HG03066 (cell line): ENCODE results near the gene CHRNA7.
"Not testable (repeated sequence)": the region's sequence is repeated elsewhere in the genome, so short reads cannot be mapped to it uniquely, and the experiment has no call there.

Experiments
- ATAC-seq: cut with Tn5 transposase; IDR thresholded peaks from one replicate; pipeline ENCODE4 v1.9.1; 2021; ENCODE audit warnings: low read depth; ENCODE audit not compliant: unreplicated experiment

Gene CHRNA7

DNA sequence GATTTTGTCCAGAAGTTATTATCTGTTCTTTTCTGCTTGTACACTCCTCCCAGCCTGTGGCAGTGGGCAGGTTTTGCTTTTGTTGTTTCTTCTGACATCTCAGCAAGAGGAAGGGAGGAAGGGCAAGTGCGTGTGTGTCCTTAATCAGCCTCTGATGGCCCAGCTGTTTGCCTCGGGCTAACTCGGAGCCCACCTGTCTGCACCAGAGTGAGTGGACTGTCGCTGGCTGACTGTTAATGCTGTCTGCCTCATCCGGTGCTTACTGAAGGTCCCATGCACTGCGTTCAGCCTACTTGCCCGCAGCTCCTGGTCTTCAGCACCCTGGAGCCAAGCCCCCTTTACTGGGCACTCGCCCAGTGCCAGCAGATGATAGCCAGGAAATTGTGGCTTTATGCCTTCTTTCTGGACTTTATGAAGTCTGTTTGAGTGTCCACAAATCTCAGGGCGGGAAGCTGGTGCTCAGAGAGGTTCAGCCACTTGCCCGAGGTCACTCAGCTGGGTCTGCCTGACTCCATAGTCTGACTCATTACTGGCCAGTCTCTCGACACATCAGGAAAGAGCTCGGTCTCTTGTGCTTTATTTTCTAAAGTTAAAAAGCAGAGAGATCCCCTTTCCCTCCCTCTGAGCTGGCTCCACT, 89.5 kb downstream of the CHRNA7 start:
- no peak for ATAC-seq

- ATAC-seq: no peak
Measured at GRCh38 chr15:32120577-32121383, 90.5 kb downstream of the CHRNA7 start.

DNA sequence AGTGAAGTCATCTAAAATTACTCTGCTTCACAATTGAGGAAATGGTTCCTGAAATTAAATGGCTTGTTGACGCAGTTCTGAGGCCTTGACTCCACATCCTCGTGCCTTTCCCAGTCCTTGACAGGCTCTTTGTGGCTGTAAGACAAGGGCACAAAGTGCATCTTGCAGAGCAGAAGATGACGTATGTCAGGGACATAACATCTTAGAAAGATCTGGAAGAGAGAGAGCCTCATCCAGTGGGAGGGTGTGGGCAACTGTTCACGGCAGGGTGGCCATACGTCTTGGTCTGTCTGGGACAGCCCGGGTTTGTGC, 91.0 kb downstream of the CHRNA7 start:
- no peak for ATAC-seq

DNA sequence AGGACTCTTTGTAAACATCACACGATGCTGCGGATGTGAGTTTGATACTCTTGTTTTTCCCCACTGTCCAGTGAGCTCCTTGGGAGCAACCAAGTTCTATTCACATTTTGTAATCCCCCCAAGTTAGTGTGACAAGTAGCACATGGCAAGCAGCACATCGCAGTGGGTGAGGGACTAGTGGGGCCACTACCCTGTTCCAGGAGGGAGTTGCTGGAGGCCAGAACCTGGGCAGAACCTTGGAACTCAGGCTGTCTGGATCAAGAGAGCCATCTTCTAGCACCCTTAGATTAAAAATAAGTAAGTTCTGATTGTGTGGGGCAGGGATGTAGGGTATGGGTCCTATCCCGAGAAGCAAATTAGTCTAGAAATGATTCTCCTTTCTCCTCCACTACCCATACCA, 91.7 kb downstream of the CHRNA7 start:
- no peak for ATAC-seq

DNA sequence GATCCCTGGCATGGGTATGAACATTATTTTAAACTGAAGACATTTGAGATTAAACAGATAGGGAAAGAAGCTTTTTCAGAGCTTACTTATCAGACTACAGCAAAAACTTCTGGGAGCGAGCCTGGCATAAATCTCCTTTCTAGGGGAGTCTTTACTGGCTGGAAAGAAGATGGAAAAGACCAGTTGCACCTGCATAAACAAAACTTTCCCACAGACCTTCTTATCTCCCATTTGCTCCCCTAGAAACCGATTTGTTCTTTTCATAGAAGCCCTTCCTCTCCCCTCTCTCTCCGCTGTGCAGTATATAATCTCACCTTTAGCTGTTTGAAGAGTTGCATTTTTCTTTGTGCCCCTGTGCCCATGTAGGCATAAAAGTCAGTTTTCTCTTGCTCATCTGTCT, 93.2 kb downstream of the CHRNA7 start:
- ATAC-seq: no peak

- ATAC-seq: no peak
Measured at GRCh38 chr15:32124726-32125125, 94.4 kb downstream of the CHRNA7 start.

DNA sequence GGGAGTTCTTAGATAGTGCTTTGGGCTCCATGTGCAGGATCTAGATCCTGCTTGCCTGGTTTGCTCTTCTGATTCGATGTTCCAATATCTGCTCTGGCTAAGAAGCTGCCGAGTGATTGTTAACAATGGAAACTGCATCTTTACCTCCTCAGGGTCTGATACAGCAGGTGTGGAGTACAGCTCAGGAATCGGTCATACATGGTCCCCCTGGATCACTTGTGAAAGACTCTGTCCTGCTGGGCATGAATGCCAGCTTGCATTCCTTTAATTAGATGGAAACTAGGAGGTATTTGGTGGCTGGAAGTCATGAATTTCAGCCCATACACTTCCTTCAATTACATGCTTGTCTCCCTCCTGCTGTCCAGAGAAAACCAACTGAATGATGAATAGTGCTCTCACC, 95.3 kb downstream of the CHRNA7 start:
- no peak for ATAC-seq

DNA sequence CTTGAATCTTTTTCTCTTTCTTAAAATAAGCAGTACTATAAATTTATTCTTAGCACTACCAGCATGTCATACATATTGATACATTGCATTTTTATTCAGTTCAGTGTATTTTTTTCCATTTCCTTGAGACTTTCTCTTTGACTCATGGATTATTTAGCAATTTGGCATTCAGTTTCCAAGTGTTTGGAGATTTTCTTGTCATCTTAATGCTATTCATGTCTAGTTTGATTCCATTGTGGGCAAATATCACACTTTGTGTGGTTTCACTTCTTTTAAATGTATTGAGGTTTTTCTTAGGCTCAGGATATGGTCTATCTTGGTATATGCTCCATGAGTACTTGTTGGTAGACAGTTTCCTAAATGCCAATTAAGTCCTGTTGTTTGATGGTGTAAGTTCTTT, 99.5 kb downstream of the CHRNA7 start:
- no peak for ATAC-seq

DNA sequence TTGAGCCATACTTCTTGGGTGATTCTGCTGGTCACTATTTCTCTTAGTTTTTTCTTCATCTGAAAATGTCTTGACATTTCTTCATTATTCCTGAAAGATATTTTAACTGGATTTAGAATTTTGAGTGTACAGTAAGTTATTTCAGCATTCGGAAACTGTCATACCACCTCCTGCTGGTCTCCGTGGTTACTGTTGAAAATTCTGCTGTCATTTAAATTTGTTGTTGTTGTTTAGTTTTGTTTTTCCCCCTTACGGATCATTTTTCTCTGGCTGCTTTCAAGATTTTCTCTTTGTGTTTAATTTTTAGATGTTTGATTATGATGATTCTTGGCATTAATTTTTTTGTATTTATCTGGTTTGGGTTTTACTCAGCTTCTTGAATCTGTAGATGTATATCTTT, 100.5 kb downstream of the CHRNA7 start:
- ATAC-seq: no peak

DNA sequence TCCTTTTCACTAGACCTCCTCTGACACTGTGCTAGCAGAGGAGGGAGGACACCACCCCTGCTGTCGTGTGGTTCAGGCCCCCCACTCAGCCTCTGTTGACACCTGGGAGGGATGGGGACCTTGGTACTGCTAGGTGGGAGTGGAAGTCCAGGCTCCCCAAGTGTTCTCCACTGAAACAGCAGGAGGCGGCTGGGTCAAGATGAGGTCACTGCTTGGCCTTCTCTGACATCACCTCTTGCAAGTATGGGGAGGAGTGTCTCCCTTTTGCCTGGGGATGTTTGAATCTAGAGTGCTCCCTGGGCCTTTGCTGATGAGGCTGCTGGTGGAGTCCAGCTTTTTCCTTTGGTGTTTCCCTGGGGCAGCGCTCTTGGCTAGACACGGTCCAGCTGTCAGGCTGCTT, 101.5 kb downstream of the CHRNA7 start:
- ATAC-seq: no peak

DNA sequence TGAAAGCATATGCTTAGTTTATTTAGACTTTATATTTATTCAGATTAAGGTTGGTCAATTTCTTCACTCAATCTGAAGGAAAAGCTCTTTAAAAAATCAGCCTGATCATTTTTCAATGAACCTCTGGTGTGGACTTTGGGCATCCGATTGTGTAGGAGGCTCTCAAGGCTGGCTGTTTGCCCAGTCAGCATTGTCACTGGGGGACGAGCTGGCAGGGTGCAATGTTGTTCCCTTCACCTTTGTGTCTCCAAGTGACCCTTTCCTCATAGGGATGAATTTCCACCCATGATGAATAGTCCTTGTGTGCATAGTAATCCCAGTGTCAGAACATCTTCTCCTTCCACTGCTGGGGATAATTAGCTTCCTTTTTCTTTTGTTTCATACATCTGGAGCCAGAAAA, 102.5 kb downstream of the CHRNA7 start:
- ATAC-seq: no peak

DNA sequence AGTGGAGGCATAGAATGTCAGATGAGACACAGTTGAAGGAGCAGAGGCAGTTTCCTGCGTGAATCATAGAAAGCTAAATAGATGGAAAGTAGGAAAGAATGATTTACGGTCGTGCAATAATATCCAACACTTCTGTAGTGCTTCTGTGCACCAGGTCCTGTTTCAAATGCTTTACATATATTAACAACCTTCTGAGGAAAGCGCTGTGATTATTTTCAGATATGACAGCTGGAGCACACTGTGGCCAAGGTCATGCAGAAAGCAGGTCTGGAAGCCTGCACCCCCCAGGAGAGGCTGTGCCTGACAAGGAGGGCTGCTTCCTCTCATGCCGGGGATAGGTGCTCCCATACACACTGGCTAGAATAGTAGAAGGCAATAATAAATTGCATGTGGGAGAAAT, 104.5 kb downstream of the CHRNA7 start:
- ATAC-seq: no peak

GRCh38 chr15:32135335-32135734, 105.0 kb downstream of the CHRNA7 start:
- ATAC-seq: no peak

GRCh38 chr15:32145512-32145911, 115.2 kb downstream of the CHRNA7 start:
- not testable (repeated sequence) for ATAC-seq

DNA sequence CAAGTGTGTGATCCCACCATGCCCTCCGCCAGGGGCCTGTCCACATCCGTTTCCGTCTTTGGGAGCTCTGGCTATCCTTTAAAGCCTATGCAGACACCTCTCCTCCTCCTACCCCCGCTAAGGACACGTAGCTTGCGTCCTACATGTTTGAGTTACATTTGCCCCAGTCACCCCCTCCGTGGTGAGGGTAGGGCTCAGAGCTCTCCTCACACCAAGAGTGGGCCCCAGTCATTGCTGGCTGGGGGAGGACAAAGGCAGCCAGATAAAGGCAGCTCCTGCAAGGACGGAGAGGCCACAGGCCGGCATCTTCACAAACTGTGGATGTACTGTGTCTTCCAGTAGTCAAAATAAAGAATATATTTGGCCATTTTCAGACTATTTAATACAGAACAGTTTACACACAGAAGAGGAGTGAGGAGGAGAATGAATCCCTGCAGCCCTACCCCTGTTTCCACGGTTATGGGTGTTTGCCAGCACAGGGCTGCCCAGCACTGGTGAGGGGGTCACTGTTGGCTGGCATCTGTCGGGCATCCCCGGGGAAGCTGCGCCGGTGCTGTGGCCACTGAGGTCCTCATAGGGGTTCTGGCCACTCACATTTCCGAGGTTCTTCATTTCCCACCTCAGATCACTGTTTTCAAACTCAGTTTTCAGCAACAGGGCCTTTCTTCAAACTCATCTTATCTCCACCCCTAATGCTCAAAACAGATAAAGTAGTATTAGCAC, 118.7 kb downstream of the CHRNA7 start:
- no peak for ATAC-seq

DNA sequence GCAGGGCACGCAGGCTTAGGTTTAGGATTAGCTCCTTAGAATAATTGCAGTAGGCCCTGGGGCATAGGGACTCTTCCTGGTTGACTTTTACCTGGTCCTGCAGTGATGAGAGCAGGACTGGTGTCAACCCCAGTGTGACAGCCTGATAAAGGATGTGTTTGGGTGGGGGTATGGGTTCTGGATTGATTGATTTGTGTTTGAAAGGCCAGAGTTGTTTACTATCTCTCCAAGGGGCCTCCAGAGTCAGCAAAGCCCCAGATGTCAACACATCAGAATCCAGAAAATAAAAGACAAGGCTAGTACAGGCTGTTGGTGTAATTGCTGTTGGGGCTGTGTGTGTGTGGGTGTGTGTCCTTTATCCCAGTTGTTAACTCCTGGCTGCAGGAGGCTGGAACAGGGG, 122.3 kb downstream of the CHRNA7 start:
- ATAC-seq: no peak

DNA sequence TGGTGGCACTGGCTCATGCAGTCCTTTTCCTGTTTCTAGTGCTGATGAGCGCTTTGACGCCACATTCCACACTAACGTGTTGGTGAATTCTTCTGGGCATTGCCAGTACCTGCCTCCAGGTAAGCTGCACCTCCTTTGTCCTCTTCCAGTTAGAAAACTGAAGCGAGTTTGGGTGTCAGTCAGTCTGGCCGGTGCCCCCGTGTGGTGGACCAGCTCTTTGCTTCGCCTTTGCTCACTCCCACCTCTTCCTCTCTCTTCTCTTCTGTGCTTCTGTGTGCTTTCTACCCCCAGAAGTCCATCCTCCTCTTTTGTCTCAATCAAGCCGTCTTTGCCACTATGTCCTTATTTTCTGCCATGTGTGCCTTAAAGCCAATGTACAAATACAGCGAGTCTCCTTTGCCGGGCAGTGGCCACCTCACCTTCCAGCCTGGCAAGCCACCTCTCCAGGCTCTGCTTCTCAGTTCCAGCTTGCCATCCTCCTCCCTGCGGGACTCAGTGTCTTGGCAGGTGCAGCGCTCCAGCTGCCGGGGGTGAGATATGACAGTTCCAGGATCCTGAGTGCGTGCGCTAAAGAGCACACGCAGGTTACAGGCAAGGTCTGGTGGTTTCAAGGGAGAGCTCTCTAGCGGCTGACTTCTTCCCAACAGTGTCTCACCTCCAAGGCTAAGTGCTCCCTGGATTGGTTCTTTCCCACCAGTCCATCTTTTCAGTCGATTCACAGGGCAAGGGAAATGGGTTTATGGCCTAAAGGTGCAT, 123.7 kb downstream of the CHRNA7 start:
- ATAC-seq: not testable (repeated sequence)

DNA sequence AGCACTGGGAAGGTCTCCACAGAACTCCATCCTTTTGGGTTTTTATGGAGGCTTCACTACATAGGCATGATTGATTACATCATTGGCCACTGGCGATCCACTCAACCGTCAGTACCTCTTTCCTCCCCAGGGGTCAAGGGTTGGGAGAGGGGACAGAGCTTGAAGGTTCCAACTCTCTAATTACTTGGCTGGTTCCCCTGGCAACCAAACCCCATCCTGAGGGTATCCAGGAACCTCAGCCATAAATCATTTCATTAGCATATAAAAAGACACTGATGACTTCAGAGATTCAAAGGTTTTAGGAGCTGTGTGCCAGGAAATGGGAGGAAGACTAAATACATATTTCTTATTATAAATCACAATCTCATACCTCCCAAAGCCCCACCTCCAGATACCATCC, 131.8 kb downstream of the CHRNA7 start:
- not testable (repeated sequence) for ATAC-seq

DNA sequence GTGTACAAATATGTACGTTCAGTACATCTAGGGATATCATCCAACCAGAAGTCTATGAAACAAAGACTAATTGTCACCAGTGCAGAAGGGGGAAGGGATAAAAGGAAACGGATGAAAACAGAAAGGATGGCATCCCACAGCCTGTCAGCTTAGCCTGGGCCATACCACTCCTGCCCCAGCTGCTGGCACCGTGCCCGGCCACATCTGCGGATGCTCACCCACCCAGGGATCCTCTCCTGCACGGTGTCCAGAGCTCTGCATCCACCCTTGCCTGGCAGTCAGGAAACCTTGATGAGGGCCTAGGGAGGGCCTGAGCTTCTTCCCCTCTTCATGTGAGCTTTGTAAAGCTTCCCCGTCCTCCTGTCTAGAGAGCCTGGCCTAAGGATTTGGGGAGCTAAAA, 133.8 kb downstream of the CHRNA7 start:
- not testable (repeated sequence) for ATAC-seq

DNA sequence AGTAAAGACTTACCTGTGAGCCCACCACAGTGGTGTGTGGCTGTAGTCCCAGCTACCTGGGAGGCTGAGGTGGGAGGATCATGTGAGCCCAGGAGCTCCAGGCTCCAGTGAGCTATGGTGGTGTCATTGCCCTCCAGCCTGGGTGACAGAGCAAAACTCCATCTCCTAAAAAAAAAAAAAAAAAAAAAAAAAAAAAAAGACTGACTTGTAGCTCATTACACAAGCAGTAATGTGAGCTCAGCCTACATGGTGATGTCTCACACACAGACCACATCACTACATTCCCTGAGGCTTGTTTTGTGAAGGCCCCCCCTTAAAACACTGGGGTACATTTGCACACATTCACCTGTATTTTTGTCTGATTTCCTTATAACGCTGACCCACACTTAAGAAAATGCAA, 134.4 kb downstream of the CHRNA7 start:
- not testable (repeated sequence) for ATAC-seq

GRCh38 chr15:32165775-32166174, 135.5 kb downstream of the CHRNA7 start:
- ATAC-seq: not testable (repeated sequence)
